Astrocyte of the hippocampus (primary cell): ENCODE results near the gene SESN1.
"Not testable (repeated sequence)": the region's sequence is repeated elsewhere in the genome, so short reads cannot be mapped to it uniquely, and the experiment has no call there.

Source experiments
- DNase-seq: peaks from one replicate; pipeline ENCODE4 v3.0.0; 2011; ENCODE audit warnings: low read depth, low spot score

The SESN1 gene

GRCh38 chr6:109094416-109095035 lies at the start of gene SESN1:
Gene SESN1 (minus strand): TSS chr6:109094846. CDS start chr6:109094073, 773 bp downstream.
- peak; percentile 99 for DNase-seq

DNA sequence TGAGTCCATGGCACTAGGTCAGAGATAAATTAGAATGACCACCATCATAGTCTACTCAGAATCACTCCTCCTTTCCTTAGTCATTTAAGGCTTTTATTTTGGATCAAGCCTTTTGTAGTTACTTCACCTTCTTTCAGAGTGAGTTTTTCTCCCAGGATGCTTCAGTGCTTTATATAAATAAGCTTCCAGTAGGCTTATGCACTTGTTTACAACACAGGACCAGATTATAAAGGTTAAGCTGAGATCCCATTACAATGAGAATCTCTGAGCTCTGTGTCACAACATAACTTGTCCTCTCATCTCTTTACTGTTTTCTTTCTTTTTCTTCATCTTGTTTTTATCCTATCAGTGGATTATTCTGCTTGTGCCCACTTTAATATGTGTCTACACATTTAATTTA lies 48.5 kb upstream of the SESN1 start:
- no peak for DNase-seq

GRCh38 chr6:109142067-109142466 lies 47.4 kb upstream of the SESN1 start:
- DNase-seq: not testable (repeated sequence)

DNA sequence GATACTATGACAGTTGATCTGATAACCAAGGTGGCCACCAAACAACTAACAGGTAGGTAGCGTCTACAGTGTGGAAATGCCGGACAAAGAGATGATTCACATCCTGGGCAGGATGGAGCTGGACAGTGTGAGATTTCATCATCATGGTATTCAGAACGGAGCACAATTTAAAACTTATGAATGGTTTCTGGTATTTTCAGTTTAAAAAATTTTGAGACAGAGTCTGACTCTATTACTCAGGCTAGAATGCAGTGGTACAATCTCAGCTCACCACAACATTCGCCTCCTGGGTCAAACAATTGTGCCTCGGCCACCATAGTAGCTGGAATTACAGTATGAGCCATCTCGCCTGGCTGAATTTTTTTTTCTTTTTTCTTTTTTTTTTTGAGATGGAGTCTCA lies 44.5 kb upstream of the SESN1 start:
- peak; percentile 22 for DNase-seq

- DNase-seq: not testable (repeated sequence)
Measured at GRCh38 chr6:109136530-109136929, 41.9 kb upstream of the SESN1 start.

DNA sequence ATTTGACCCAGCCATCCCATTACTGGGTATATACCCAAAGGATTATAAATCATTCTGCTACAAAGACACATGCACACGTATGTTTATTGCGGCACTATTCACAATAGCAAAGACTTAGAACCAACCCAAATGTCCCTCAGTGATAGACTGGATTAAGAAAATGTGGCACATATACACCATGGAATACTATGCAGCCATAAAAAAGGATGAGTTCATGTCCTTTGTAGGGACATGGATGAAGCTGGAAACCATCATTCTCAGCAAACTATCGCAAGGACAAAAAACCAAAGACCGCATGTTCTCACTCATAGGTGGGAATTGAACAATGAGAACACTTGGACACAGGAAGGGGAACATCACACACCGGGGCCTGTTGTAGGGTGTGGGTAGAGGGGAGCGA lies 41.4 kb upstream of the SESN1 start:
- DNase-seq: not testable (repeated sequence)

DNA sequence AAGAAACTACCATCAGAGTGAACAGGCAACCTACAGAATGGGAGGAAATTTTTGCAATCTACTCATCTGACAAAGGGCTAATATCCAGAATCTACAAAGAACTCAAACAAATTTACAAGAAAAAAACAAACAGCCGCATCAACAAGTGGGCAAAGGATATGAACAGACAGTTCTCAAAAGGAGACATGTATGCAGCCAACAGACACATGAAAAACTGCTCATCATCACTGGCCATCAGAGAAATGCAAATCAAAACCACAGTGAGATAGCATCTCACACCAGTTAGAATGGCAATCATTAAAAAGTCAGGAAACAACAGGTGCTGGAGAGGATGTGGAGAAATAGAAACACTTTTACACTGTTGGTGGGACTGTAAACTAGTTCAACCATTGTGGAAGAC lies 41.0 kb upstream of the SESN1 start:
- DNase-seq: not testable (repeated sequence)

- DNase-seq: no peak
Measured at GRCh38 chr6:109130065-109130464, 35.4 kb upstream of the SESN1 start.

DNA sequence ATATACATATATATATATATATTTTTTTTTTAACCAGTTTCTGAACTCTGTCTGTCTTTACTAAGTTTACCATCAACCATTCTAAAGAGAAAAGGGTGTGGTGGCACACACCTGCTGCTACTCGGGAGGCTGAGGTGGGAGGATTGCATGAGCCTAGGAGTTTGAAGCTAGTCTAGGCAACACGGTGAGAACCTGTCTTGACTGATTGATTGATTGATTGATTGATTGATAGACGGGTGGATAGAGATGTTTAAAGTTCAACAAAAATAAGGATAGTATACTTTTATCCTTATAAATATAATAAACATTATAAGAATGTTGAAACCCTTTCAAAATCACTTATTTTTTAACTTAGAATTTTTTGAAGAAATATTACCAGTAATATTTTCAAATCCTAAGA lies 30.9 kb upstream of the SESN1 start:
- DNase-seq: no peak

GRCh38 chr6:109124219-109124618 lies 29.6 kb upstream of the SESN1 start:
- DNase-seq: no peak

- DNase-seq: peak; percentile 27
Measured at GRCh38 chr6:109121411-109121810, 26.8 kb upstream of the SESN1 start.

- DNase-seq: no peak
Measured at GRCh38 chr6:109118871-109119354, 24.3 kb upstream of the SESN1 start.

GRCh38 chr6:109118337-109118736 lies 23.7 kb upstream of the SESN1 start:
- DNase-seq: no peak

DNA sequence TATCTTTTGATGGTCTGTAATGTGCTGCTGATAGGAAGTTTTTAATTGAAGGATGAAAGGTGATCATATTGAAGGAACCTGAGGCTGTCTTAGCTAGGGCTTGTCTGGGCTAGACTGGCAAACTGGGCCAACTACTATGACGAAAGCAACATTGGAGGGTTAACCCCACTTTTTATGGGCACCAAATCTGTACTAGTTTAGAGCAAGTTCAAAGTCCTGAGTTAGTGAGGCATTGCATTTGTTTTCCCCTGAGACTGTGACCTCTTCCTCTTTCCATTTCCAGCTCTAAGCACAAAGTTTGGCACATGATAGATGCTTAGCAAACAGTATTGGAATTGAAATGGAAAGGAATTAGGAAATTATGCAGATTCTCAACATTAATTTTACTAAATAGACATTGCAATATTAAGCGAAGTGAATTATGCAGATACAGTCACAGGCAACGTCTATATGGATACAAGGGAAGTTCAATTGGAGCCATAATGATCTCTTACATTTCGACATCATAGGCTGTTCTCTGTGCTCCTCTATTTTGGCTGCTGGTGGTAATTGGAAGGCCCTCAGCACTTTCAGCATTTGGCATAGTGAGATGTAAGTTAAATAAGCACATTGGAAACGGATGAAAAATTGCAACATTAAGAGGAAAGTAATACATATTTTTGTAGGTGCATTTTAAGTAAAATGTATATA lies 22.8 kb upstream of the SESN1 start:
- no peak for DNase-seq

- not testable (repeated sequence) for DNase-seq
Measured at GRCh38 chr6:109112663-109113062, 18.0 kb upstream of the SESN1 start.

DNA sequence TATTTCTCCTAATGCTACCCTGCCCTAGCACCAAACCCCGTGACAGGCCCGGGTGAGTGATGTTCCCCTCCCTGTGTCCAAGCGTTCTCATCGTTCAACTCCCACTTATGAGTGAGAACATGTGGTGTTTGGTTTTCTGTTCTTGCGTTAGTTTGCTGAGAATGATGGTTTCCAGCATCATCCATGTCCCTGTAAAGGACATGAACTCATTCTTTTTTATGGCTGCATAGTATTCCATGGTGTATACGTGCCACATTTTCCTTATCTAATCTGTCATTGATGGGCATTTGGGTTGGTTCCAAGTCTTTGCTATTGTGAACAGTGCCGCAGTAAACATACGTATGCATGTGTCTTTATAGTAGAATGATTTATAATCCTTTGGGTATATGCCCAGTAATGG lies 15.0 kb upstream of the SESN1 start:
- not testable (repeated sequence) for DNase-seq

DNA sequence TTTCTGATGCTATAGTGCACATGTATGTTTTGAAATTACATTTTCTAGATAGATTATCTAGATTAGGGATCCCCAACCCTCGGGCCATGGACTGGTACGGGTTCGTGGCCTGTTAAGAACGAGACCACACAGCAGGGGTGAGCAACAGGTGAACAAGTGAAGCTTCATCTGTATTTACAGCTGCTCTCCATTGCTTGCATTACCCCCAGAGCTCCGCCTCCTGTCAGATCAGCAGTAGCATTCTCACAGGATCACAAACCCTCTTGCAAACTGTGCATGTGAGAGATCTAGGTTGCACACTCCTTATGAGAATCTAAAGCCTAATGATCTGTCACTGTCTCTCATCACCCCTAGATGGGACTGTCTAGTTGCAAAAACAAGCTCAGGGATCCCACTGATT lies 11.0 kb upstream of the SESN1 start:
- no peak for DNase-seq

GRCh38 chr6:109104512-109104911 lies 9.9 kb upstream of the SESN1 start:
- DNase-seq: no peak

DNA sequence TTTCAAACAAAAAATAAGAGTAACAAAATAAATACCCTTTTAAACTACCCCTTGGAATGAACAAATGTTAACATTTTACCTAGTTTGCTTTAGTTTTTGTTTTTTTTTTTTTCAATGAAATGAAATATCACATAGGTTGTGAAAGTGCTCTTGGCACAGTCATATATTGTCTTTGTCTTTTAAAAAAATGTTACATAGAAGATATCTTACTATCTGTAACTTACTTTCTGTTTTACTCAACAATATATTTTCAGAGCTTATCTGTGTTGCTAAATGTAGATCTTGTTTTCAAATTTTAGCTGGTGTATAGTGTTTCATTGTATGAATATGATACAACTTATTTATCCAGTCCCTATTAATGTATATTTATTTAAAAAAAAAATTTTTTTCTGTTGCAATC lies 9.3 kb upstream of the SESN1 start:
- no peak for DNase-seq

DNA sequence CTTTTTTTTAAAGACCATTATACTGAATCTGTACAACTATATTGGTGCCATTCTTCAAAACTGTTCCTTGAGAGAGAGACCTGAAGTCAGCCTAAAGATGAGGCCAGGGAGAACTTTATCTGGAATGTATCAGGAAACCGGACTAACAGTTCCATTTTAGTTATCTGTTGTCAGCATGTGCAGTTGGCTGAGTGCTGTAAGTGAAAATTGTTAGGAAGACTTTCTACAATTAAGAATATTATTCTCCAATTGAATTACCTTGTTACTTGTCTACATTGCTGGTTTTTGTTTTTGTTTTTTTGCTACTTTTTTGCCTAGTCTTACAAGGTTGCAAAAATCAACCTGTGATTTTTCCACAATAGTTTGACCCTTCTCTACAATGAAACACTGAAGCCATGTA lies 8.1 kb upstream of the SESN1 start:
- no peak for DNase-seq

- DNase-seq: no peak
Measured at GRCh38 chr6:109097661-109098060, 3.0 kb upstream of the SESN1 start.

GRCh38 chr6:109096208-109096607 lies 1.6 kb upstream of the SESN1 start:
- no peak for DNase-seq

- no peak for DNase-seq
Measured at GRCh38 chr6:109095835-109096084, 1.1 kb upstream of the SESN1 start.
